MCF 10A (cell line): ENCODE measurements around the gene PRRC2B. TPM values are rescaled to one million over a fixed set of nuclear protein-coding genes. Genes with fewer than 3 reads are reported as not detected.

Source experiments
- BruUV-seq: library from RNA; stranded (reverse); fragments of 400-500 nt; replicated peaks from 2 replicates; lab custom pipeline; 2021; lab: Mats Ljungman, UMichigan
- CTCF ChIA-PET: fragments of 300-600 bp; sonication (Branson Sonifier 250); formaldehyde crosslinking; extraction: SDS; loops from one replicate; lab custom pipeline; 2021; ENCODE audit warnings: antibody characterized with exemption, inconsistent platforms; lab: Yijun Ruan, JAX
- POLR2A ChIA-PET: fragments of 300-600, 350-650 bp; sonication (Branson Sonifier 250); formaldehyde crosslinking; extraction: SDS; loops from one replicate; lab custom pipeline; 2020; ENCODE audit warnings: antibody characterized with exemption, inconsistent platforms; lab: Yijun Ruan, JAX
- DNase-seq: peaks from one replicate; pipeline ENCODE4 v3.0.0-alpha.2; 2018; ENCODE audit not compliant: unreplicated experiment
- H3K27ac Mint-ChIP-seq: one replicate; pipeline ENCODE4 v1.8.0; 2022; ENCODE audit warnings: mild to moderate bottlenecking, low read depth, mixed read lengths; ENCODE audit not compliant: unreplicated experiment
- H3K27me3 Mint-ChIP-seq: one replicate; pipeline ENCODE4 v1.8.0; 2022; ENCODE audit warnings: mixed read lengths; ENCODE audit not compliant: insufficient read depth, unreplicated experiment
- H3K36me3 Mint-ChIP-seq: one replicate; pipeline ENCODE4 v1.8.0; 2022; ENCODE audit warnings: mild to moderate bottlenecking, moderate library complexity, mixed read lengths; ENCODE audit not compliant: insufficient read depth, unreplicated experiment
- H3K4me1 Mint-ChIP-seq: one replicate; pipeline ENCODE4 v1.8.0; 2022; ENCODE audit warnings: mixed read lengths; ENCODE audit not compliant: insufficient read depth, unreplicated experiment
- H3K4me3 Mint-ChIP-seq: one replicate; pipeline ENCODE4 v1.8.0; 2022; ENCODE audit warnings: mild to moderate bottlenecking, moderate library complexity, mixed read lengths; ENCODE audit not compliant: unreplicated experiment
- H3K9me3 Mint-ChIP-seq: one replicate; pipeline ENCODE4 v1.8.0; 2022; ENCODE audit warnings: mixed read lengths; ENCODE audit not compliant: unreplicated experiment
- intact Hi-C: fragments of 100-400 bp; cut with micrococcal nuclease; formaldehyde crosslinking; loops from 2 replicates; pipeline ENCODE4 v1.14.1; 2022
- total RNA-seq: library from RNA; stranded (reverse); gene quantifications from 2 replicates; pipeline ENCODE4 v1.2.3, GENCODE V29; 2022
- TF ChIP-seq, protein P1 (sequence below): fragments of 200-600 bp; IDR thresholded peaks from one replicate; pipeline ENCODE4 v1.8.0; 2022; ENCODE audit warnings: antibody characterized with exemption, mild to moderate bottlenecking; ENCODE audit not compliant: unreplicated experiment

The PRRC2B gene
- total RNA-seq, 1 experiment from 2014 or later = 186 TPM

- Mint-ChIP-seq H3K9me3 (no peaks in the 10 kb centered on the region), H3K27me3 (no peaks in the 10 kb centered on the region), H3K4me3 (no peak overlapping the region), H3K36me3 (peaks cover 97% of the 10 kb centered on the region), H3K27ac (no peak overlapping the region), H3K4me1 (peaks cover 6% of the 10 kb centered on the region)
- no peak for DNase-seq
- intact Hi-C loops = no loop called here
- ChIA-PET CTCF (interaction anchor here (0.5 to 0.7 kb wide), 3 partner anchors 40 to 229 kb away, joined by 3 to 4 read pairs (median 3); no protein-coding TSS in a partner anchor), POLR2A (interaction anchor here (0.8 kb wide), 1 partner anchor 876 kb away, joined by 3 read pairs; no protein-coding TSS in a partner anchor)
- BruUV-seq = no TSS peak
- TF ChIP-seq, protein P1, sequence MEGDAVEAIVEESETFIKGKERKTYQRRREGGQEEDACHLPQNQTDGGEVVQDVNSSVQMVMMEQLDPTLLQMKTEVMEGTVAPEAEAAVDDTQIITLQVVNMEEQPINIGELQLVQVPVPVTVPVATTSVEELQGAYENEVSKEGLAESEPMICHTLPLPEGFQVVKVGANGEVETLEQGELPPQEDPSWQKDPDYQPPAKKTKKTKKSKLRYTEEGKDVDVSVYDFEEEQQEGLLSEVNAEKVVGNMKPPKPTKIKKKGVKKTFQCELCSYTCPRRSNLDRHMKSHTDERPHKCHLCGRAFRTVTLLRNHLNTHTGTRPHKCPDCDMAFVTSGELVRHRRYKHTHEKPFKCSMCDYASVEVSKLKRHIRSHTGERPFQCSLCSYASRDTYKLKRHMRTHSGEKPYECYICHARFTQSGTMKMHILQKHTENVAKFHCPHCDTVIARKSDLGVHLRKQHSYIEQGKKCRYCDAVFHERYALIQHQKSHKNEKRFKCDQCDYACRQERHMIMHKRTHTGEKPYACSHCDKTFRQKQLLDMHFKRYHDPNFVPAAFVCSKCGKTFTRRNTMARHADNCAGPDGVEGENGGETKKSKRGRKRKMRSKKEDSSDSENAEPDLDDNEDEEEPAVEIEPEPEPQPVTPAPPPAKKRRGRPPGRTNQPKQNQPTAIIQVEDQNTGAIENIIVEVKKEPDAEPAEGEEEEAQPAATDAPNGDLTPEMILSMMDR = no peak
Observed at GRCh38 chr9:131496844-131497405, 103.0 kb downstream of the PRRC2B start.

- intact Hi-C loops = no loop called here
- H3K9me3 Mint-ChIP-seq = no peaks in the 10 kb centered on the region
- no TSS peak for BruUV-seq
- peaks cover 83% of the 10 kb centered on the region for H3K36me3 Mint-ChIP-seq
- no peak overlapping the region for H3K27ac Mint-ChIP-seq
- TF ChIP-seq, protein P1 = no peak
- H3K4me1 Mint-ChIP-seq = peaks cover 11% of the 10 kb centered on the region
- no peaks in the 10 kb centered on the region for H3K27me3 Mint-ChIP-seq
- no peak for DNase-seq
- CTCF ChIA-PET = interaction anchor here (0.9 to 2.1 kb wide), 2 partner anchors 14 to 163 kb away, joined by 3 to 8 read pairs; no protein-coding TSS in a partner anchor
- no peak overlapping the region for H3K4me3 Mint-ChIP-seq
- POLR2A ChIA-PET = interaction anchor here (0.5 kb wide), 1 partner anchor 1531 kb away, joined by 3 read pairs; no protein-coding TSS in a partner anchor
Observed at GRCh38 chr9:131499254-131499767, 105.4 kb downstream of the PRRC2B start.

GRCh38 chr9:131500377-131500776 lies 106.5 kb downstream of the PRRC2B start:
- POLR2A ChIA-PET = interaction anchor here (1.6 kb wide), 1 partner anchor 13 kb away, joined by 4 read pairs; no protein-coding TSS in a partner anchor

More at GRCh38 chr9:131500377-131500776, 106.5 kb downstream of the PRRC2B start:
- H3K36me3 Mint-ChIP-seq = peaks cover 72% of the 10 kb centered on the region
- no peak overlapping the region for H3K27ac Mint-ChIP-seq
- intact Hi-C loops = loop anchor here (10.0 kb wide), 1 partner anchor 244 kb away; the partner anchor contains the start of gene RAPGEF1
- CTCF ChIA-PET = interaction anchor here (0.6 to 2.1 kb wide), 3 partner anchors 36 to 1172 kb away, joined by 3 to 8 read pairs (median 3); no protein-coding TSS in a partner anchor
- H3K4me3 Mint-ChIP-seq = no peak overlapping the region
- no TSS peak for BruUV-seq
- TF ChIP-seq, protein P1 = no peak
- H3K4me1 Mint-ChIP-seq = peaks cover 15% of the 10 kb centered on the region
- H3K9me3 Mint-ChIP-seq = no peaks in the 10 kb centered on the region
- H3K27me3 Mint-ChIP-seq = no peaks in the 10 kb centered on the region
- no peak for DNase-seq
